ENCODE data around the gene PDHB.

DNA sequence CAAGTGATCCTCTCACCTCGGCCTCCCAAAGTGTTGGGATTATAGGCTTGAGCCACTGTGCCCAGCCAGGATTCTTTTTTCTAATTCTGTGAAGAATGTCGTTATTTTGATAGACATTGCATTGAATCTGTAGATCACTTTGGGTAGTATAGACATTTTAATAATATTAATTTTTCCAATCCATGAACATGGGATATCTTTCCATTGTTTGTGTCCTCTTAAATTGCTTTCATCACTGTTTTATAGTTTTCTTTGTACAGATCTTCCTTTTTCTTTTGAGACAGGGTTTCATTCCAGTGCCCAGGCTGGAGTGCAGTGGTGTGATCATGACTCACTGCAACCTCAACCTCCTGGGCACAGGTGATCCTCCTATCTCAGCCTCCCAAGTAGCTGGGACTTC, 46.7 kb upstream of the PDHB start:
- TF ChIP-seq YY1 (IDR thresholded peaks at IDR 0.05) = no peak
- TF ChIP-seq, protein P1, sequence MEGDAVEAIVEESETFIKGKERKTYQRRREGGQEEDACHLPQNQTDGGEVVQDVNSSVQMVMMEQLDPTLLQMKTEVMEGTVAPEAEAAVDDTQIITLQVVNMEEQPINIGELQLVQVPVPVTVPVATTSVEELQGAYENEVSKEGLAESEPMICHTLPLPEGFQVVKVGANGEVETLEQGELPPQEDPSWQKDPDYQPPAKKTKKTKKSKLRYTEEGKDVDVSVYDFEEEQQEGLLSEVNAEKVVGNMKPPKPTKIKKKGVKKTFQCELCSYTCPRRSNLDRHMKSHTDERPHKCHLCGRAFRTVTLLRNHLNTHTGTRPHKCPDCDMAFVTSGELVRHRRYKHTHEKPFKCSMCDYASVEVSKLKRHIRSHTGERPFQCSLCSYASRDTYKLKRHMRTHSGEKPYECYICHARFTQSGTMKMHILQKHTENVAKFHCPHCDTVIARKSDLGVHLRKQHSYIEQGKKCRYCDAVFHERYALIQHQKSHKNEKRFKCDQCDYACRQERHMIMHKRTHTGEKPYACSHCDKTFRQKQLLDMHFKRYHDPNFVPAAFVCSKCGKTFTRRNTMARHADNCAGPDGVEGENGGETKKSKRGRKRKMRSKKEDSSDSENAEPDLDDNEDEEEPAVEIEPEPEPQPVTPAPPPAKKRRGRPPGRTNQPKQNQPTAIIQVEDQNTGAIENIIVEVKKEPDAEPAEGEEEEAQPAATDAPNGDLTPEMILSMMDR (IDR thresholded peaks at IDR 0.05; ENCODE audit: low read depth, low read length, missing input control) = no peak
- no peak for TF ChIP-seq TAF1 (conservative IDR thresholded peaks at IDR 0.05)
- TF ChIP-seq, protein P2, sequence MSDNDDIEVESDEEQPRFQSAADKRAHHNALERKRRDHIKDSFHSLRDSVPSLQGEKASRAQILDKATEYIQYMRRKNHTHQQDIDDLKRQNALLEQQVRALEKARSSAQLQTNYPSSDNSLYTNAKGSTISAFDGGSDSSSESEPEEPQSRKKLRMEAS (IDR thresholded peaks at IDR 0.05) = no peak
- TF ChIP-seq RAD21 (IDR thresholded peaks at IDR 0.05) = no peak
- TF ChIP-seq FOXA1 (IDR thresholded peaks at IDR 0.05) = no peak
- no peak for TF ChIP-seq HNF4A (conservative IDR thresholded peaks at IDR 0.05)
- TF ChIP-seq, protein P3, sequence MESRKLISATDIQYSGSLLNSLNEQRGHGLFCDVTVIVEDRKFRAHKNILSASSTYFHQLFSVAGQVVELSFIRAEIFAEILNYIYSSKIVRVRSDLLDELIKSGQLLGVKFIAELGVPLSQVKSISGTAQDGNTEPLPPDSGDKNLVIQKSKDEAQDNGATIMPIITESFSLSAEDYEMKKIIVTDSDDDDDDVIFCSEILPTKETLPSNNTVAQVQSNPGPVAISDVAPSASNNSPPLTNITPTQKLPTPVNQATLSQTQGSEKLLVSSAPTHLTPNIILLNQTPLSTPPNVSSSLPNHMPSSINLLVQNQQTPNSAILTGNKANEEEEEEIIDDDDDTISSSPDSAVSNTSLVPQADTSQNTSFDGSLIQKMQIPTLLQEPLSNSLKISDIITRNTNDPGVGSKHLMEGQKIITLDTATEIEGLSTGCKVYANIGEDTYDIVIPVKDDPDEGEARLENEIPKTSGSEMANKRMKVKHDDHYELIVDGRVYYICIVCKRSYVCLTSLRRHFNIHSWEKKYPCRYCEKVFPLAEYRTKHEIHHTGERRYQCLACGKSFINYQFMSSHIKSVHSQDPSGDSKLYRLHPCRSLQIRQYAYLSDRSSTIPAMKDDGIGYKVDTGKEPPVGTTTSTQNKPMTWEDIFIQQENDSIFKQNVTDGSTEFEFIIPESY (IDR thresholded peaks at IDR 0.05) = no peak
- no peak for TF ChIP-seq REST (IDR thresholded peaks at IDR 0.05)
- no peak for TF ChIP-seq GABPA (IDR thresholded peaks at IDR 0.05 in 1 of 2, conservative IDR thresholded peaks at IDR 0.05 in 1 of 2)
- no peak for TF ChIP-seq HNF4G (IDR thresholded peaks at IDR 0.05)

All from liver (tissue), 3 donors.